ENCODE measurements around the gene CAVIN1.
A peak's percentile ranks its signal among the peaks of the same experiment; 100 is the strongest.
"Not testable (repeated sequence)": the region's sequence is repeated elsewhere in the genome, so short reads cannot be mapped to it uniquely, and the experiment has no call there.

CAVIN1 gene

GRCh38 chr17:42429726-42430447 lies 6.8 kb upstream of the CAVIN1 start:
- ATAC-seq = no peak
- DNase-seq = no peak

- DNase-seq = peak; percentile 23
- no peak for ATAC-seq
Observed at GRCh38 chr17:42428141-42428944, 5.3 kb upstream of the CAVIN1 start.

- DNase-seq (no peak), ATAC-seq (no peak)
Observed at GRCh38 chr17:42424991-42425610, 2.0 kb upstream of the CAVIN1 start.

- DNase-seq = no peak
- ATAC-seq = no peak
Observed at GRCh38 chr17:42423766-42424165, 710 bp upstream of the CAVIN1 start.

GRCh38 chr17:42422412-42422957 lies 571 bp downstream of the CAVIN1 start:
- peak; percentile 50 for DNase-seq
- ATAC-seq = peak; percentile 62

GRCh38 chr17:42421507-42422338 lies 1.3 kb downstream of the CAVIN1 start:
- no peak for ATAC-seq

GRCh38 chr17:42421136-42421506 lies 1.9 kb downstream of the CAVIN1 start:
- ATAC-seq (no peak), DNase-seq (no peak)

More at GRCh38 chr17:42421507-42422338, 1.3 kb downstream of the CAVIN1 start:
- DNase-seq = peak; percentile 19

- not testable (repeated sequence) for ATAC-seq, DNase-seq
Observed at GRCh38 chr17:42417981-42418380, 5.1 kb downstream of the CAVIN1 start.

- ATAC-seq (peak; percentile 65), DNase-seq (peak; percentile 60)
Observed at GRCh38 chr17:42414704-42415409, 8.2 kb downstream of the CAVIN1 start.

- no peak for DNase-seq
- no peak for ATAC-seq
Observed at GRCh38 chr17:42413464-42414040, 9.5 kb downstream of the CAVIN1 start.

- no peak for ATAC-seq
- DNase-seq = no peak
Observed at GRCh38 chr17:42411905-42412679, 11.0 kb downstream of the CAVIN1 start.

- DNase-seq (no peak), ATAC-seq (no peak)
Observed at GRCh38 chr17:42411361-42411760, 11.7 kb downstream of the CAVIN1 start.

GRCh38 chr17:42410319-42410685 lies 12.8 kb downstream of the CAVIN1 start:
- no peak for ATAC-seq
- no peak for DNase-seq

- no peak for DNase-seq
- ATAC-seq = no peak
Observed at GRCh38 chr17:42409523-42410318, 13.3 kb downstream of the CAVIN1 start.

- DNase-seq (no peak), ATAC-seq (no peak)
Observed at GRCh38 chr17:42408061-42408460, 15.0 kb downstream of the CAVIN1 start.

GRCh38 chr17:42407289-42407836 lies 15.7 kb downstream of the CAVIN1 start:
- DNase-seq (peak; percentile 50), ATAC-seq (peak; percentile 75)

- ATAC-seq = no peak
- DNase-seq = no peak
Observed at GRCh38 chr17:42406615-42407288, 16.3 kb downstream of the CAVIN1 start.

GRCh38 chr17:42405963-42406495 lies 17.0 kb downstream of the CAVIN1 start:
- ATAC-seq = peak; percentile 67
- DNase-seq = peak; percentile 87
